K562 (cell line): Measurements from ENCODE around the gene IRX6. TPM values are rescaled to one million over a fixed set of nuclear protein-coding genes. Genes with fewer than 3 reads are reported as not detected.

Experiments
- ATAC-seq: fragments of 200-7000 bp; cut with Tn5 transposase; 3 replicates; pipeline ENCODE4 v1.9.1; 2020; ENCODE audit warnings: moderate library complexity
- BruUV-seq: library from RNA; stranded (reverse); fragments of 400-500 nt; replicated peaks from 2 replicates; lab custom pipeline; 2021; lab: Mats Ljungman, UMichigan
- CTCF ChIA-PET: fragments of 300-600 bp; formaldehyde crosslinking; extraction: SDS; loops from one replicate; lab custom pipeline; 2021; ENCODE audit warnings: low intra/inter-chr PET ratio; lab: Yijun Ruan, JAX
- POLR2A ChIA-PET: fragments of 300-600, 350-650 bp; sonication (Branson Sonifier 250); formaldehyde crosslinking; extraction: SDS; loops from one replicate; lab custom pipeline; 2021; ENCODE audit warnings: antibody characterized with exemption, inconsistent platforms; lab: Yijun Ruan, JAX
- DNase-seq, 4 experiments: peaks; one replicate each; pipeline versions ENCODE4 v3.0.0 to v3.0.0-alpha.2; 2011 to 2018; ENCODE audit warnings: low spot score in 3 of 4, mixed read lengths in 3 of 4; ENCODE audit errors: extremely low read depth in 1 of 4
- FAIRE-seq: peaks from 2 replicates; lab custom pipeline; 2011; peaks lifted over from hg19 to GRCh38; lab: Jason Lieb, UNC
- H2AFZ ChIP-seq: 2 replicates; pipeline ENCODE4 v1.6.0; 2011; ENCODE audit warnings: low read depth, low read length, control low read depth, inconsistent platforms
- H3K27ac ChIP-seq: fragments of 200-600 bp; 3 replicates; pipeline ENCODE4 v1.8.0; 2011; ENCODE audit warnings: low read depth, mild to moderate bottlenecking, control low read depth, inconsistent platforms, low read length, moderate library complexity, mixed read lengths; ENCODE audit errors: extremely low read depth
- H3K27me3 ChIP-seq, 2 experiments: fragments of 300-600 bp in 1 of 2; 2 replicates in 1 of 2; 3 replicates in 1 of 2; pipeline versions ENCODE4 v1.6.0 to v1.8.0; 2011; ENCODE audit warnings: inconsistent platforms in 2 of 2, low read length in 2 of 2, mild to moderate bottlenecking in 1 of 2, mixed read lengths in 1 of 2, moderate library complexity in 1 of 2; ENCODE audit not compliant: control insufficient read depth in 2 of 2, insufficient read depth in 2 of 2
- H3K36me3 ChIP-seq: fragments of 300-600 bp; 3 replicates; pipeline ENCODE4 v1.8.0; 2011; ENCODE audit warnings: mild to moderate bottlenecking, low read length, inconsistent platforms; ENCODE audit not compliant: control insufficient read depth, insufficient read depth
- H3K4me1 ChIP-seq, 2 experiments: fragments of 200-600 bp in 1 of 2; replicated peaks in 1 of 2; 2 replicates in 1 of 2; 3 replicates in 1 of 2; pipeline versions ENCODE4 v1.5.1 to v1.8.0; 2011; ENCODE audit warnings: inconsistent platforms in 2 of 2, low read length in 2 of 2, mild to moderate bottlenecking in 1 of 2, mixed read lengths in 1 of 2, moderate library complexity in 1 of 2; ENCODE audit not compliant: control insufficient read depth in 2 of 2, insufficient read depth in 2 of 2
- H3K4me2 ChIP-seq: 2 replicates; pipeline ENCODE4 v1.6.1; 2011; ENCODE audit warnings: low read length, control low read depth, inconsistent platforms, mixed read lengths; ENCODE audit not compliant: insufficient read depth
- H3K4me3 ChIP-seq: fragments of 200-600 bp; sonication (generic), shearing (Covaris generic); 2 replicates; pipeline ENCODE4 v1.5.1; 2016; ENCODE audit warnings: control low read depth, inconsistent platforms
- H3K79me2 ChIP-seq: fragments of 200-600 bp; 3 replicates; pipeline ENCODE4 v1.8.0; 2011; ENCODE audit warnings: low read length, inconsistent platforms; ENCODE audit not compliant: control insufficient read depth, insufficient read depth
- H3K9ac ChIP-seq, 2 experiments: 2 replicates each; pipeline versions ENCODE4 v1.6.0 to v1.6.1; 2011; ENCODE audit warnings: low read depth in 2 of 2, low read length in 2 of 2, control low read depth in 1 of 2, inconsistent platforms in 1 of 2, mild to moderate bottlenecking in 1 of 2, mixed read lengths in 1 of 2; ENCODE audit not compliant: insufficient read depth in 1 of 2
- H3K9me1 ChIP-seq: one replicate; pipeline ENCODE4 v1.6.0; 2011; ENCODE audit warnings: inconsistent platforms, mild to moderate bottlenecking, low read length, moderate library complexity; ENCODE audit not compliant: control insufficient read depth, insufficient read depth
- H3K9me3 ChIP-seq: replicated peaks from 2 replicates; pipeline ENCODE4 v1.5.1; 2011; ENCODE audit warnings: low read depth, low read length, inconsistent platforms; ENCODE audit not compliant: control insufficient read depth, insufficient read depth
- H4K20me1 ChIP-seq: replicated peaks from 2 replicates; pipeline ENCODE4 v1.6.1; 2011; ENCODE audit warnings: low read length, inconsistent platforms, mixed read lengths; ENCODE audit not compliant: control insufficient read depth, insufficient read depth
- ARHGAP35 ChIP-seq: fragments of 450-650 bp; IDR thresholded peaks from 2 replicates; pipeline ENCODE4 v1.6.1; 2018; ENCODE audit not compliant: partially characterized antibody
- CXXC5 ChIP-seq: fragments of 250-450 bp; sonication (Bioruptor Pico); IDR thresholded peaks from 2 replicates; pipeline ENCODE4 v1.8.0; 2022; ENCODE audit warnings: inconsistent platforms, mild to moderate bottlenecking, moderate library complexity
- E2F6 ChIP-seq, 2 experiments: IDR thresholded peaks; 2 replicates each; pipeline ENCODE4 v1.6.1; 2011; ENCODE audit warnings: borderline replicate concordance in 1 of 2, control low read depth in 1 of 2, low read depth in 1 of 2, low read length in 1 of 2, mild to moderate bottlenecking in 1 of 2, mixed read lengths in 1 of 2, moderate library complexity in 1 of 2; ENCODE audit not compliant: insufficient read depth in 1 of 2, insufficient read length in 1 of 2, poor library complexity in 1 of 2, severe bottlenecking in 1 of 2; ENCODE audit errors: extremely low read depth in 1 of 2
- HMGXB4 ChIP-seq: sonication (generic); formaldehyde crosslinking; IDR thresholded peaks from 2 replicates; pipeline ENCODE4 v1.8.1; 2023; ENCODE audit warnings: mild to moderate bottlenecking, missing genetic modification reagents
- MED1 ChIP-seq: sonication (generic); formaldehyde crosslinking; IDR thresholded peaks from 2 replicates; pipeline ENCODE4 v1.8.1; 2023; ENCODE audit warnings: missing genetic modification reagents, borderline replicate concordance
- POLR2AphosphoS2 ChIP-seq: IDR thresholded peaks from 2 replicates; pipeline ENCODE4 v1.6.1; 2012; ENCODE audit warnings: low read length, improper control_type of control experiment
- PRDM10 ChIP-seq: fragments of 450-650 bp; IDR thresholded peaks from 2 replicates; pipeline ENCODE4 v1.6.1; 2018; ENCODE audit not compliant: partially characterized antibody
- RUNX1 ChIP-seq: sonication (generic); IDR thresholded peaks from 2 replicates; pipeline ENCODE4 v1.6.1; 2016; ENCODE audit warnings: antibody characterized with exemption, low read depth
- SETDB1 ChIP-seq: IDR thresholded peaks from one replicate; pipeline ENCODE4 v1.6.1; 2012; ENCODE audit warnings: low read length, control low read depth, inconsistent platforms
- WGBS: fragments of 100-300 bp; shearing (Covaris generic); methylation state at CpG from one replicate; pipeline ENCODE4 v1.1.6; 2016; ENCODE audit warnings: low coverage, mixed read lengths; ENCODE audit not compliant: insufficient coverage; ENCODE audit errors: missing lambda C conversion rate; 5-methylcytosine and 5-hydroxymethylcytosine counted together
- in situ Hi-C: fragments of 300-500 bp; cut with MboI; formaldehyde crosslinking; loops from 4 replicates; pipeline ENCODE4 v1.15.0; 2018; ENCODE audit warnings: inconsistent platforms, mixed read lengths
- intact Hi-C: fragments of 100-400 bp; cut with micrococcal nuclease; formaldehyde crosslinking; loops from 2 replicates; pipeline ENCODE4 v1.14.2; 2022
- polyA plus RNA-seq, 8 experiments: library from polyadenylated mRNA; depleted of rRNA in 4 of 8; stranded (reverse) in 5 of 8; unstranded in 3 of 8; fragments of >200 nt; fragmentation: Nextera tagmentation in 2 of 8; fragmentation: Illumina TruSeq in 1 of 8; extraction: Ambion mirVana in 2 of 8; extraction: Trizol in 1 of 8; gene quantifications; 2 replicates each; pipeline versions ENCODE4 v1.2.1 to v1.2.3, GENCODE V29; 2011 to 2014; ENCODE audit warnings: inconsistent platforms in 1 of 8, missing spikeins in 1 of 8
- total RNA-seq, 7 experiments: library from RNA; depleted of rRNA in 6 of 7; stranded (reverse); fragments of >200 nt in 6 of 7; fragmentation: Illumina TruSeq in 2 of 7; extraction: Trizol in 2 of 7; gene quantifications; 2 replicates each; pipeline versions ENCODE4 v1.2.1 to v1.2.3, GENCODE V29; 2011 to 2021; ENCODE audit warnings: low replicate concordance in 1 of 7

The IRX6 gene
- total and polyA plus RNA-seq, 9 of the 15 experiments (the other 6 are each of a cell fraction or from before 2014, with no cell fraction given): 0.07 to 0.29 (median 0.14) TPM; not detected in 4

GRCh38 chr16:55346475-55346874 lies 22.5 kb downstream of the IRX6 start:
- no peak for TF ChIP-seq SETDB1
- TF ChIP-seq CXXC5 (CRISPR knock-in tag): no peak
- TF ChIP-seq PRDM10: no peak
- no peak for TF ChIP-seq RUNX1
- TF ChIP-seq E2F6 (IDR thresholded peaks at IDR 0.05; ENCODE audit: borderline replicate concordance in 1 of 2, extremely low read depth in 1 of 2, insufficient read depth in 1 of 2, insufficient read length in 1 of 2, low read depth in 1 of 2, low read length in 1 of 2, poor library complexity in 1 of 2, severe bottlenecking in 1 of 2): no peak
- no peak for TF ChIP-seq POLR2AphosphoS2
- no peak for TF ChIP-seq MED1
- TF ChIP-seq ARHGAP35: no peak
- TF ChIP-seq HMGXB4 (CRISPR knock-in tag): no peak
- no peak for FAIRE-seq
- Histone ChIP-seq H3K4me1 (no peaks in the 10 kb centered on the region), H3K27ac (no peak overlapping the region), H3K9me3 (no peaks in the 10 kb centered on the region), H2AFZ (no peak overlapping the region), H3K27me3 (no peaks in the 10 kb centered on the region; a peak in 1 of 5 replicates), H3K9ac (no peak overlapping the region), H3K9me1 (no peaks in the 10 kb centered on the region), H4K20me1 (no peaks in the 10 kb centered on the region), H3K4me2 (no peak overlapping the region), H3K4me3 (no peak overlapping the region), H3K36me3 (no peaks in the 10 kb centered on the region), H3K79me2 (no peaks in the 10 kb centered on the region)
- in situ Hi-C loops: no loop called here
- no peak for ATAC-seq
- intact Hi-C loops: no loop called here
- no TSS peak for BruUV-seq
- POLR2A ChIA-PET: no interaction called here
- CTCF ChIA-PET: no interaction called here
- WGBS: 1% methylated on average over 6 of the region's 6 CpGs
- DNase-seq: no peak
